ELR (cell line): ENCODE measurements around the gene PLXNA2.

Experiments
- DNase-seq: peaks from one replicate; pipeline ENCODE4 v3.0.0-alpha.2; 2015; ENCODE audit warnings: low read depth

The PLXNA2 gene

DNA sequence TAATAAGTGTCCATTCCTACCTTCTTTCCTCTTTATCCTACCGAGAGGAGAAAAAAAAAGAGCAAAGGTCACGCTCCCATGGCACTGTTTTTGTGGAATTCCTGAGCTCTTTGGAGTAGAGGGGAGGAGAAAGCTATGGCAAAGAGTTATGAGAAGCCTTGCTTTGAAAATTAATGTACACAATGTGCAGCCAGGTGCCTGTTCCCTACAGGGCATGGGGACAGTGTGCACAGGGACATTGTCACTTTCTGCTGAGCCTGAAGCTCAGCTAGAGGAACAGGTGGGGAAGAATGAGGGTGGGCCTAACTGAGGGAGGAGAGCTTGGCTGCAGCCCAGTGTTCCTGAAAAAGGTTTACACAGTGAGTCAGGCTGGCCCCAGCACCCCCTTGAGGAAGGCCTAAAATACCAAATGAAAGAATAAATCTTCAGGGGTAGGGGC, 66.1 kb downstream of the PLXNA2 start:
- no peak for DNase-seq

DNA sequence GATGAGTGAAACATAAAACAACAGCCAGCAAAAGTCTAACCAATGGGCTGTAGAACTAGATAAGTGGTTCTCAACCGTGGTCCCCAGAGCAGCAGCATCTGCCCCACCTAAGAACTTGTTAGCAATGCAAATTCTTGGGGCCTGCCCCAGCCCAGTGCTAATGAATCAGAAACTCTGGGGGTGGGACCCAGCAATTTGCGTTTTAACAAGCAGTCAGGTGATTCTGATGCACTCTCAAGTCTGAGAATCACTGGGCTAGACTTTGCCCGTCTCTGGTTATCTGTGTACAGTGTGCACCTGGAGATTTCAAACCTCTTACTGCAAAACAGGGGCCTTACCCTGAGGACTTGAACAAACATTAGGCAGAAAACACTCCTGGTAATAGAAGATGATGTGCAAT, 66.5 kb downstream of the PLXNA2 start:
- no peak for DNase-seq

- DNase-seq = no peak
These were observed 67.5 kb downstream of the PLXNA2 start for GRCh38 chr1:208176649-208177048.

DNA sequence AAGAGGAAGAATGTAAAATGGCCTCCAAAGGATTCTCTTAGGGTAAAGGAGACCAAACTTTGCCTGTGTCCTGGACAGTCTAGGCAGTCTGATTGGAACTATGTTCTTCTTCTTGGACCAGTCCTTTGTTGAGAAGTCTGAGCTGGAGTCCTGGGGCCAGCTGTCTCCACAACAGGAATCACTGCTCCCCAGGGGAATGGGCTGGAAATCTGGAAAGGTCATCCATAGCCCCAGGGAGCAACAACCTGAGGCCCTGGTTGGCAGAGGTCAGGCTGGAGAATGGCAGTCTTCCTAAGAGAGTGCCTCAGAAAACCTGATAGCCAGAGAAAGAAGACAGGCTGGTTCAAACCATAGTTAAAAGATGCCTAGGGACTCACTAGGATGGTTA, 68.7 kb downstream of the PLXNA2 start:
- no peak for DNase-seq

- peak; percentile 80 for DNase-seq
These were observed 69.3 kb downstream of the PLXNA2 start for GRCh38 chr1:208174731-208175507.

DNA sequence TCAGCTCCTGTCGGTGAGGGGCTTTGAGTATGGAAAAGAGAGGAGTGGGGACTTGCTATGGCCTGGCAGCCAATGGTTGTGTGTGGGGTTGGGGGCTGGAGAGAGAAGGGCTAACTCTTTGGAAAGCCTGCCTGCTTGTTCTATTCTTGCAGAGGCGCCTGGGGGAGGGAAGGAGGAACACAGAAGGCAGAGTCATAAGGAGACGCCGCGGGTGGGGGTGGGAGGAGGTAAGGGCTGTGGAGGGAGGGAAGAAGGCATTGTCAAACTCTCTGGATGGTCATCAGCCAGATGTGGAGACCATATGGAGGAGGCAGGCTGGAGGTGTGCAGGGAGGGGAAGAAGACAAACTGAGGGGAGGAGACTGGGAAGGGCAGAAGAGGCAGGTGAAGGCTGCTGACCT, 70.0 kb downstream of the PLXNA2 start:
- no peak for DNase-seq

DNA sequence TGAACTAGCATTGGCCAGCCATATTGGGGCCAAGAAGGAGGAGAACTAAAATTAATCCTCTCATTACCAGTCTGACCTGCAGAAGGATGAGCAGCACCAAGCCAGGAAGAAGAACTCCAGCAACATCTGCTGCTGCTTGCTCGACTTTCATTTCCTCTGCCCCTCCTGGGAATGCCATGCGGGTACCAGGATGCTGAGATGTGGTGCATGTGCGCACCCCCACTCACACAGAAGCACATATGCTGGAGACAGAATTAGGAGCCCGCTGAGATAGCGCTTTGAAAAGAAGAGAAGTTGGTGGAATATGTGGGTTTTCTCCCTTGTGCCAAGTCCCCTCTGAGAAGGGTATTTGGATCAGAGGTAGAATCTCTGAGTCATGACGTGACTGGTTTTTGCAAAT, 70.4 kb downstream of the PLXNA2 start:
- no peak for DNase-seq

- peak; percentile 59 for DNase-seq
These were observed 71.6 kb downstream of the PLXNA2 start for GRCh38 chr1:208172423-208173145.

DNA sequence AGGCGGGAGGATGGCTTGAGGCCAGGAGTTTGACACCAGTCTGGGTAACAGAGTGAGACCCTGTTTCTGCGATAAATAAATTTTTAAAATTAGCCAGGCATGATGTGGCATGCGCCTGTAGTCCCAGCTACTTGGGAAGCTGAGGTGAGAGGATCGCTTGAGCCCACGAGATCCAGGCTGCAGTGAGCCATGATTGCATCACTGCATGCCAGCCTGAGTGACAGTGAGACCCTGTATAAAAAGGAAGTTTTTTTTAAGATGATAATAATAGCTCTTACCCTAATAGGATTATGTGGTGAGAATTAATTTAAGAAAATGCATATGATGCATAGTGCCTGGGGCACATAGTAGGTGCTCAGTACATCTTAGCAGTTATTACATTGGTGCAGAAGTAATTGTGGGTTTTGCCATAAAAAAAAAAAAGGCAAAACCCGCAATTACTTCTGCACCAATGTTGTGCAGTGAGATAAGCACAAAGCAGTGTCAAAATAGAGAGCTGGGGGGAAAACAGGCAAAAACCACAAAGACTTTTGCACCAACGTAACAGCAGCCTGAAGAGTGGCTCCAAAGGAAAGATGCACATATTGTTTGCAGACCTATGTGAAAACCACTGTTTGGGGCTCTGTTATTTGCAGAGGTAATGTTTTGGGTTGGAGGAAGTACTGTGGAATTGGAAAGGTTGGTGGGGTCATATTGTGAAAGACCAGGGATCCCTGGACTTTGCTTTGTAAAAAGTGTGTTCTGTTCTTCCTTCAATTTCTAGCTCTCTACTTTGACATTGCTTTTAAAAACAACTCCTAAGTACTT, 72.4 kb downstream of the PLXNA2 start:
- DNase-seq = no peak

DNA sequence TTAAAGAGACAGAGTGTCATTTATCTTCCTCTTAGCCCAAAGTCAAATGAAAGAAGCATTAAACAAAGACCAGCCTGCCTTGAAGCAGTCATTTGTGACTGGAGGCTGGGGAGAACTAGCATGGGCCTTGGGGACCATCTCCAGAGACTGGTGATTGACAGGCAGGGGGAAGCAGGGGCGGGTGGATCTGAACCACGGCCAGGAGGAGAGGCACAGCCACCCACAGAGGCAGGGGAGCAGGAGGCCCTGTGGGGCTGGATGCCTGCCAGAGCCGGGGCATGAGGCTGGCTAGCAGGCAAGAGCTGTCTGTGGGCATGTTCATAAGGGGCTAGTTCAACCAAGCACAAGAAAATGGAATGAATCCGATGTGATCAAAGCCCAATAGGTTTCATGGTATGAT, 73.9 kb downstream of the PLXNA2 start:
- DNase-seq = no peak

GRCh38 chr1:208169081-208169879, 74.9 kb downstream of the PLXNA2 start:
- DNase-seq = no peak

DNA sequence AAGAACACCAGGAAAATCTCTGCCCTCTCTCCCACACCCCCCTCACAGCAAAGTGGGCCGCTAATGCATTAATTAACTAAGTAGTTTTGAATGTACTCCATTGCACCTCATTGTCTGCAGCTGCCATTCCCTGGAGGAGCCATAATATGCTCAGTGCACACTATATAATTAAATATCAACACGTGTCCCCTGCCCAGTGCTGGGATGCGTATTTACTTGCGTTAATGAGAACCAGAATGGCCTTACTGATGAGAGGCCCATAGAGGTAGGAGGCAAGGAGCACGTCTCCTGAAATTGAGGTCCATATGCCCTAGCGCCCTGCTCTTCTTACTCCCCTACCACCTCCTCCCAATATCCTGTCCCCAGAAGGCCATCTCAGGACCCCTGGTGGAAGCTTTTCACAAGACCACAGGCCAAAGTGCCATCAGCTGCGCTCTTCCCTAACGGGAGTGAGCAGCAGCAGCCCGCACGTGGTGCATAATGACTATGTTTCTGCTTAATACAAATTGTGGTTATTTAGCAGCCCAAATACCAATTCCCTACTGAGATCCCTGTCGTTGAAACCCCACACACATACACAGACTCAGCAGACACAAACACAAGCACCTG, 76.8 kb downstream of the PLXNA2 start:
- no peak for DNase-seq

- no peak for DNase-seq
These were observed 77.6 kb downstream of the PLXNA2 start for GRCh38 chr1:208166340-208167138.

- no peak for DNase-seq
These were observed 78.5 kb downstream of the PLXNA2 start for GRCh38 chr1:208165659-208166058.

DNA sequence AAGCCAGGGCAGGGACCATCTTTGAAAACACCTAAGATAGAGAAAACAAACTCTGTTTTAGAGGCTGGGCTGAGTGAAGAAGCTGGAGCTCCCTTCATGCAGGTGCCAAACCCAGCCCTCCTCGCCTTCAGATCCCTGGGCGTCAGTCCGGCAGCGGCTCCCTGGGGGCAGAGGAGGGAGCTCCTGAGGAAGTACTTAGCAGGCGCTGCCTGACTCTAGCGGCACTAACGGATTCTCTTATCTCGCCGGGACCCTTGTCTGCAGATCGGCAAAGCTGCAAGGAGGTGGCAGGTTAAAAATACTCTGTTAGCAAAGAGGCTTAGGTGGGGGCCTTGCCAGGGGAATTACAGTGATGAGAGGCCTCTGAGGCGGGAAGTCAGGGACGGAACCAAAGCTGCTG, 79.6 kb downstream of the PLXNA2 start:
- no peak for DNase-seq

DNA sequence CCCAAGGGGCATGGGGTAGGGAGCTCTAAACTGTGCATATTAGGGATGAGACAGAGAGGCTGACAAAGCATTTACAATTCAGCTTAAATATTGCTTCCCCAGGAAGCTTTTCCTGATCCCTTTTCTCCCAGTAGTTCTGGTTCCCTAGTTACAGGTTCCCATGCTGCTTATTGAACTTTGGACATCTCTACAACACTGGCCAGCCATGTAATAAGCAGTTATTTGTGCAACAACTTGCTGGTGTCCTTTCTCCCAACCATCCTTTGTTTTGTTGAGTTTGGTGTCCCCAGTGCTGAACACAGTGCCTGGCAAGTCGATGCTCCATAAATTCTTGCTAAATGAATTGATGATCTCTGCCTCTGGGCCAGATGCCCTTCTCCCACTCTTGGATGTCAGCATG, 80.6 kb downstream of the PLXNA2 start:
- DNase-seq = no peak

DNA sequence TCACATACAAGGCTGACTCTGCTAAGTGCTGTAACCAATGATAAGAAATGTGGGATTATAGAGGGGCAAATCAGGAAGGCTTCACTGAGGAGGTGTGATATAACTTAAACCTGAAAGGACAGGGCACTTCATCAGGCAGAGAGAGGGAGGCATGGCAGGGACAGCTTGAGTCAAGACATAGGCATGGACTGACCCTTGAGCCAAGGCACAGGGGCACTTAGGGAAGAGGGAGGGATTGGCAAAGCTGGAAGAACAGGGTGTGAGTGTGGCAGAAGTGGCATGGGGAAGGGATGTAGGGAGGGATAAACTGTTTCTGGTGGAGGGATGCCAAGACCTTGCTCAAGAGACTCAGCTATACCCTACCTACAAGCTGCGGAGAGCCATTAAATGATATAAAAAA, 81.3 kb downstream of the PLXNA2 start:
- DNase-seq = no peak

GRCh38 chr1:208161656-208162375, 82.4 kb downstream of the PLXNA2 start:
- DNase-seq = no peak

DNA sequence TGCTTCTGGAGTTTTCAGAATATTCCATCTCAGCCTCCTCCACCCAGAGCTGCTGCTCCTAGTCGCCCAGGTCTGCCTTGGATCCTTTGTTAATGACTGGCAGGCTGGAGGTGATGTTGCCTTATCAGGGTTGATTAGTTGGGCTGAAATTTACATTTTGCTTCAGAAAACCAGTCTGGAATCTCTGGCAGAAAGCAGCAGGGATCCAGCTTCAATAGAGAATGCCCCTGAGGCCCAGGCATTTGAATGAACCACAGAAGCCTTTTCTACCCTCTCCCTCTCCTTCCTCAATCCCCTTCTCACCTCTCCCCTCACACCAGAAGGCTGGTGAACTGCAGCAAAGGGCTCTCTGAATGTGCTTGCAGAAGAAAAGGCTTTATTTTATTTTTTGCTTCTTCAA, 83.2 kb downstream of the PLXNA2 start:
- DNase-seq = no peak

DNA sequence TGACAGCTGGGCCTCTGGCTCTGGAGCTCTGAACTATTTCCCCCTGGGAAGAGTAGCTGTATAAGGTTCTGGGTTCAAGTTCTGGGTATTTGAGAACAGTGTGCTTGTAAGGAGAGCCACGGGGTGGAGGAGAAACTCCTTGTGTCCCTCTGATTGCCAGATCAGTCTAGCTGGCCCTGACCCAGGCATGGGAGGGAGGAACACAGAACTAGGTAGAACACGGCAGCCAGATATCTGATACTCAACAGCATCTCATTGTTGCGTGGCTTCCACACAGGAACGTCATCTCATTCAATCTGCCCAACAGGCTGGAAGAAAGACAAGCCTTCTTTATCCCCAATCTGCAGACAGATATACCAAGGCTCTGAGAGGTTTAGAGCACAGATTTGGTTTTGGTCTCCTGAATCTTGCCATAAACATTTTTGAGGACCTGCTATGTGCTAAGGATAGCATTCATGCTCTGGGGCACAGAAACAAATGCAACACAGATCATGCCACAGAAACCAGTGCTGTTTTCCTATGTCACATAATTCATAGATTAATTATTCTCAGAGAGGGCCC, 83.8 kb downstream of the PLXNA2 start:
- DNase-seq = no peak
